Brain microvascular endothelial cell (primary cell): ENCODE results near the gene EXOC4.

ENCODE experiments used
- DNase-seq: peaks from one replicate; pipeline ENCODE4 v3.0.0-alpha.2; 2020
- H3K27ac ChIP-seq: fragments of 250-450 bp; sonication (Bioruptor Pico); 2 replicates; pipeline ENCODE4 v1.5.1; 2020; ENCODE audit warnings: mild to moderate bottlenecking, moderate library complexity
- H3K27me3 ChIP-seq: fragments of 250-450 bp; sonication (Bioruptor Pico); replicated peaks from 2 replicates; pipeline ENCODE4 v1.5.1; 2020; ENCODE audit warnings: mild to moderate bottlenecking
- H3K36me3 ChIP-seq: fragments of 250-450 bp; sonication (Bioruptor Pico); replicated peaks from 2 replicates; pipeline ENCODE4 v1.5.1; 2020; ENCODE audit warnings: mild to moderate bottlenecking
- H3K4me3 ChIP-seq: 2 replicates; pipeline ENCODE4 v1.5.1; 2011; ENCODE audit warnings: low read depth, mild to moderate bottlenecking, control low read depth, low read length, moderate library complexity
- in situ Hi-C: cut with HindIII; loops from 2 replicates; pipeline ENCODE4 v1.10.0; 2017; ENCODE audit warnings: low sequenced_read_pairs, low pct_ligation_motif_present
- TF ChIP-seq, protein P1 (sequence below): IDR thresholded peaks from 2 replicates; pipeline ENCODE4 v1.5.1; 2011; ENCODE audit warnings: low read depth, mild to moderate bottlenecking, moderate library complexity, low read length, control low read depth, inconsistent platforms; ENCODE audit errors: missing control alignments

The EXOC4 gene

DNA sequence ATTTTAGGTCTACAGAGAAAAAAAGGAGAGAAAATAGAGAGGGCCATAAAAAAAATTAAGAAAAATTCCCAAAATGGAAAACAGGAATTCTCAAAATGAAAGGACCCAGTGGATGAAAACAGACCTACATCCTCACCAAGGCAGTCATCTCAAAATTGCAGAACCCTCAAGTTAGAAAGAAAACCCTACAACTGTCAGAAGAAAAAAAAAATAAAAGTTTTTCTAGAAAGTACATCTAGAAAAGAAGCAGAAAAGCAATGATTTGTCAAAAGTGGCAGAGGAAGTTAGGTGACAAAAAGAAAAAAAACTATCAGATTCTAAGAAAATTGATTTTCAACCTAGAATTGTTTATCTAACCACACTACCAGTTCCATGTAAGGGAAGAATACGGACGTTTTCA lies 706.6 kb downstream of the EXOC4 start:
- DNase-seq, result no peak
- no peak overlapping the region for H3K4me3 ChIP-seq
- H3K36me3 ChIP-seq, result no peaks in the 10 kb centered on the region
- no peak overlapping the region for H3K27ac ChIP-seq
- H3K27me3 ChIP-seq, result no peaks in the 10 kb centered on the region
- TF ChIP-seq, protein P1, sequence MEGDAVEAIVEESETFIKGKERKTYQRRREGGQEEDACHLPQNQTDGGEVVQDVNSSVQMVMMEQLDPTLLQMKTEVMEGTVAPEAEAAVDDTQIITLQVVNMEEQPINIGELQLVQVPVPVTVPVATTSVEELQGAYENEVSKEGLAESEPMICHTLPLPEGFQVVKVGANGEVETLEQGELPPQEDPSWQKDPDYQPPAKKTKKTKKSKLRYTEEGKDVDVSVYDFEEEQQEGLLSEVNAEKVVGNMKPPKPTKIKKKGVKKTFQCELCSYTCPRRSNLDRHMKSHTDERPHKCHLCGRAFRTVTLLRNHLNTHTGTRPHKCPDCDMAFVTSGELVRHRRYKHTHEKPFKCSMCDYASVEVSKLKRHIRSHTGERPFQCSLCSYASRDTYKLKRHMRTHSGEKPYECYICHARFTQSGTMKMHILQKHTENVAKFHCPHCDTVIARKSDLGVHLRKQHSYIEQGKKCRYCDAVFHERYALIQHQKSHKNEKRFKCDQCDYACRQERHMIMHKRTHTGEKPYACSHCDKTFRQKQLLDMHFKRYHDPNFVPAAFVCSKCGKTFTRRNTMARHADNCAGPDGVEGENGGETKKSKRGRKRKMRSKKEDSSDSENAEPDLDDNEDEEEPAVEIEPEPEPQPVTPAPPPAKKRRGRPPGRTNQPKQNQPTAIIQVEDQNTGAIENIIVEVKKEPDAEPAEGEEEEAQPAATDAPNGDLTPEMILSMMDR, result no peak
- in situ Hi-C loops, result no loop called here

DNA sequence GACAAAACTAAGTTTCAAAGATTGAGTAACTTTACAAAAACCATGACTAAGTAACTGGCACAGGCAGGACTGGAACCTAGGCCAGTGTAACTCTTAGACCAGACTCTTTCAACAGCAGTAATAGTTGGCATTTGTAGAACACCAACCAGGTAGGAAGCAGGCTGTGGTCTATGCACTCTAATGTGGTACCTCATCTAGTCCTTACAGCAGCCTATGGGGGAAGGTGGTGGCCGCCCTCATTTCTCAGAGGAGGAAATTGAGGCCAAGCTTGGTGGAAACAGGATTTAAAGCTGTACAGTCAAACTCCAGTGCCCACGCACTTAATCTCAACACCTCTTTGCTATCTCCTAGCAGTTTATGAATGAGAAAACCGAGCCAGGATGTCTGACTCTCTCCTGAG lies 708.8 kb downstream of the EXOC4 start:
- no peak for DNase-seq
- no peak overlapping the region for H3K27ac ChIP-seq
- H3K36me3 ChIP-seq, result no peaks in the 10 kb centered on the region
- TF ChIP-seq, protein P1, result no peak
- H3K4me3 ChIP-seq, result no peak overlapping the region
- no peaks in the 10 kb centered on the region for H3K27me3 ChIP-seq
- in situ Hi-C loops, result no loop called here

DNA sequence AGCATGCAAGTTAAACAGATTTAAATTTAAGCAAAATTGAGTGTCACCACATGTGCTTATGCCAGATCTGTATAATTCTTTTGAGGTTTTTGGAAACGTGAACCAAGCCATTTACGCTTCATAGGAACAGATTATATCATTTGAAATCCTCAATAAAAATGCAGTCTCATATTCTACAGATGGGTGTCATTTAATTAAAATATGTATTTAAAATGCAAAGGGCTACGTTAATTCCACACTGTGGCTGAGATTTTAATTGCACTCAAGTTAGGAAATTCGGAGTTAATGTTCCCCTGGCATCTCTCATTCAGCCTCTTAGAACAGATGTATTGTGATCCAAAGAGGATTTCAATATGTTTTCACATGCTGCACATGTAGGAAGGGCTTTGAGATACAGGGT lies 709.8 kb downstream of the EXOC4 start:
- H3K36me3 ChIP-seq, result no peaks in the 10 kb centered on the region
- no peak overlapping the region for H3K4me3 ChIP-seq
- in situ Hi-C loops, result no loop called here
- DNase-seq, result no peak
- H3K27me3 ChIP-seq, result no peaks in the 10 kb centered on the region
- TF ChIP-seq, protein P1, result no peak
- H3K27ac ChIP-seq, result no peak overlapping the region

DNA sequence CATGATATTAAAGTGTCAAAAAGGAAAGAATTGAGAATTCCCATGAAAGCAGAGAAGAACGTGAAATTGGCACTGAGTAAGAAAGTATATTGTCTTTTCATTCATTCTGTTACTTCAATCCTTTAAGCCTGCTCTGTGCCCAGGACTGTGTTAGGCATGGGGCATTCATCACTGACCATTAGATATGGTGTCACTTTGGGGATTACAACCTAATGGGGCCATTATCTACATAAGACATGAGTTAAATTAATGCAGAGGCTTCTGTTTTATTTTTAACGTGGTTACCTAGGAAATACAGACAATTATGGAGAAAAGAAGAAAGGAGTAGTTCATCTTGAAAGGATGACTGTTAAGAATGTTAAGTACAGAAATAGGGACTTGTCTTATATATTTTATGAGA lies 710.8 kb downstream of the EXOC4 start:
- no peak for DNase-seq
- in situ Hi-C loops, result no loop called here
- no peak overlapping the region for H3K27ac ChIP-seq
- no peak overlapping the region for H3K4me3 ChIP-seq
- H3K27me3 ChIP-seq, result no peaks in the 10 kb centered on the region
- H3K36me3 ChIP-seq, result no peaks in the 10 kb centered on the region
- TF ChIP-seq, protein P1, result no peak

DNA sequence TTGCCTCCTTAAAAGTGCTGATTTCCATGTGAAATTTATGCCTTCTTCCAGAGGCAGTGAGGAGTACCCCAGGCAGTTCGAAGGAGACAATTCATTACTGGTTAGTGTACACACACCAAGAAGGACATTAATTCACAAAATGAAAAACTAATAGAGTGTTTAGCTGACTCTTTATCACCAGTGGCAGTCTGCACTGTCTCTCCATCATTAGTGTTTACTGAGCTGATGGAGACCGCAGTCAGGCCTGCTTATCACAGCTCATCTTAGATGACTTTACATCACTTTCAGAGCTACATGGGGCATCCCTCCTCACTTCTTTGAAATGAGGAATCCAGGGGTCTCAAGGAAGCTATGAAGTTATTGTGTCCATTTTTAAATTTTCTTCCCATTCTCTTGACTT lies 718.7 kb downstream of the EXOC4 start:
- DNase-seq, result no peak
- in situ Hi-C loops, result no loop called here
- no peak overlapping the region for H3K27ac ChIP-seq
- no peaks in the 10 kb centered on the region for H3K27me3 ChIP-seq
- H3K36me3 ChIP-seq, result no peaks in the 10 kb centered on the region
- TF ChIP-seq, protein P1, result no peak
- no peak overlapping the region for H3K4me3 ChIP-seq

DNA sequence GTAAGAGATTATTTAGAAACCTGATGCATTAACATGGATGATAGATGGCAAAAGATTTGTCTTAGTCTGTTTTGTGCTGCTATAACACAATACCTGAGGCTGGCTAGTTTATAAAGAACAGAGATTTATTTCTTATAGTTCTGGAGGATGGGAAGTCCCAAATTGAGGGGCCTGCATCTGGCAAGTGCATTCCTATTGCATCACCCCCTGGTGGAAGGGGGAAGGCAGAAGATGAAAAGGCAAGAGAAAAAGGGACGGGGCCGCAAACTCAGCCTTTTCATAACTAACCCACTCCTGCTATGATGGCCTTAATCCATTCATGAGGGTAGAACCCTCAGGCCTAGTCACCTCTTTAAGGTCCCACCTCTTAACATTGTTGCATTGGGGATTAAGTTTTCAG lies 720.8 kb downstream of the EXOC4 start:
- TF ChIP-seq, protein P1, result no peak
- Histone ChIP-seq H3K27ac (no peak overlapping the region), H3K27me3 (no peaks in the 10 kb centered on the region), H3K36me3 (no peaks in the 10 kb centered on the region), H3K4me3 (no peak overlapping the region)
- in situ Hi-C loops, result no loop called here
- no peak for DNase-seq
